Amniotic stem cell (primary cell): Measurements from ENCODE around the gene PCDHB2.
"Not testable (repeated sequence)": the region's sequence is repeated elsewhere in the genome, so short reads cannot be mapped to it uniquely, and the experiment has no call there.

Source experiments
- DNase-seq: peaks from one replicate; lab custom pipeline; 2025; lab: John Stamatoyannopoulos, UW

PCDHB2 gene

GRCh38 chr5:141094481-141095262, at the start of gene PCDHB2:
Gene PCDHB2, plus strand, starts transcription at chr5:141094615. Its CDS starts 176 bp downstream, at chr5:141094791.
- no peak for DNase-seq

GRCh38 chr5:141050622-141051520, 43.5 kb upstream of the PCDHB2 start, which contains the start of gene PCDHB1:
Gene PCDHB1, plus strand, starts transcription at chr5:141051374. Its CDS starts 97 bp downstream, at chr5:141051471.
- DNase-seq, result no peak

DNA sequence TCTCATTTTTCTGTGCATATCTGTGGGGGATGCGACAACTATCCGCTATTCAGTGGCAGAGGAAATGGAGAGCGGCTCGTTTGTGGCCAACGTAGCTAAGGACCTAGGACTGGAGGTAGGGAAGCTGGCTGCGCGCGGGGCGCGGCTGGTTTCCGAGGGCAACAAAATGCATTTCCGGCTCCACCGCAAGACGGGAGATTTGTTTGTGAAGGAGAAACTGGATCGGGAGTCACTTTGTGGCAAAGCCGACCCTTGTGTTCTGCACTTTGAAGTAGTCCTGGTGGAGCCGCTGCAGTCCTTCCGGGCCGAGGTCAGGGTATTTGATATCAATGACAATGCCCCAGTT, 42.9 kb upstream of the PCDHB2 start:
- no peak for DNase-seq

GRCh38 chr5:141077826-141078225, 16.6 kb upstream of the PCDHB2 start:
- no peak for DNase-seq

- DNase-seq, result no peak
Measured at GRCh38 chr5:141082228-141082627, 12.2 kb upstream of the PCDHB2 start.

GRCh38 chr5:141084487-141084989, 9.9 kb upstream of the PCDHB2 start:
- DNase-seq, result no peak

DNA sequence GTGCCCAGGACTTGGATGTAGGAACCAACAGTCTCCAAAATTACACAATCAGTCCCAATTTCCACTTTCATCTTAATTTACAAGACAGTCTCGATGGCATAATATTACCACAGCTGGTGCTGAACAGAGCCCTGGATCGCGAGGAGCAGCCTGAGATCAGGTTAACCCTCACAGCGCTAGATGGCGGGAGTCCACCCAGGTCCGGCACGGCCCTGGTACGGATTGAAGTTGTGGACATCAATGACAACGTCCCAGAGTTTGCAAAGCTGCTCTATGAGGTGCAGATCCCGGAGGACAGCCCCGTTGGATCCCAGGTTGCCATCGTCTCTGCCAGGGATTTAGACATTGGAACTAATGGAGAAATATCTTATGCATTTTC, 837 bp downstream of the PCDHB2 start:
- DNase-seq, result no peak

DNA sequence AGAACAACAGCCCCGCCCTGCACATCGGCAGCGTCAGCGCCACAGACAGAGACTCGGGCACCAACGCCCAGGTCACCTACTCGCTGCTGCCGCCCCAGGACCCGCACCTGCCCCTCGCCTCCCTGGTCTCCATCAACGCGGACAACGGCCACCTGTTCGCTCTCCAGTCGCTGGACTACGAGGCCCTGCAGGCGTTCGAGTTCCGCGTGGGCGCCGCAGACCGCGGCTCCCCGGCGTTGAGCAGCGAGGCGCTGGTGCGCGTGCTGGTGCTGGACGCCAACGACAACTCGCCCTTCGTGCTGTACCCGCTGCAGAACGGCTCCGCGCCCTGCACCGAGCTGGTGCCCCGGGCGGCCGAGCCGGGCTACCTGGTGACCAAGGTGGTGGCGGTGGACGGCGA, 1.8 kb downstream of the PCDHB2 start:
- DNase-seq, result not testable (repeated sequence)

- DNase-seq, result not testable (repeated sequence)
Measured at GRCh38 chr5:141096586-141096985, 2.2 kb downstream of the PCDHB2 start.

- no peak for DNase-seq
Measured at GRCh38 chr5:141100243-141100805, 5.9 kb downstream of the PCDHB2 start, which contains the start of gene PCDHB3. Gene PCDHB3, plus strand, starts transcription at chr5:141100473. Its CDS starts 177 bp downstream, at chr5:141100650.

DNA sequence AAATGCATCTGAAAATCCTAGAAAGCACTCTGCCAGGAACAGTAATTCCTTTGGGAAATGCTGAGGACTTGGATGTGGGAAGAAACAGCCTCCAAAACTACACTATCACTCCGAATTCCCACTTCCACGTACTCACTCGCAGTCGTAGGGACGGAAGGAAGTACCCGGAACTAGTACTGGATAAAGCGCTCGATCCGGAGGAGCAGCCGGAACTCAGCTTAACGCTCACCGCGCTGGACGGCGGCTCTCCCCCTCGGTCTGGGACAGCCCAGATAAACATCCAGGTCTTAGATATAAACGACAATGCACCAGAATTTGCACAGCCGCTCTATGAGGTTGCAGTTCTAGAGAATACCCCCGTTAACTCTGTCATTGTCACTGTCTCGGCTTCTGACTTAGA, 6.6 kb downstream of the PCDHB2 start:
- no peak for DNase-seq

DNA sequence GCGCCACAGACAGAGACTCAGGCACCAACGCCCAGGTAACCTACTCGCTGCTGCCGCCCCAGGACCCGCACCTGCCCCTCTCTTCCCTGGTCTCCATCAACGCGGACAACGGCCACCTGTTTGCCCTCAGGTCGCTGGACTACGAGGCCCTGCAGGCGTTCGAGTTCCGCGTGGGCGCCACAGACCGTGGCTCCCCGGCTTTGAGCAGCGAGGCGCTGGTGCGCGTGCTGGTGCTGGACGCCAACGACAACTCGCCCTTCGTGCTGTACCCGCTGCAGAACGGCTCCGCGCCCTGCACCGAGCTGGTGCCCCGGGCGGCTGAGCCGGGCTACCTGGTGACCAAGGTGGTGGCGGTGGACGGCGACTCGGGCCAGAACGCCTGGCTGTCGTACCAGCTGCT, 7.7 kb downstream of the PCDHB2 start:
- DNase-seq, result not testable (repeated sequence)

DNA sequence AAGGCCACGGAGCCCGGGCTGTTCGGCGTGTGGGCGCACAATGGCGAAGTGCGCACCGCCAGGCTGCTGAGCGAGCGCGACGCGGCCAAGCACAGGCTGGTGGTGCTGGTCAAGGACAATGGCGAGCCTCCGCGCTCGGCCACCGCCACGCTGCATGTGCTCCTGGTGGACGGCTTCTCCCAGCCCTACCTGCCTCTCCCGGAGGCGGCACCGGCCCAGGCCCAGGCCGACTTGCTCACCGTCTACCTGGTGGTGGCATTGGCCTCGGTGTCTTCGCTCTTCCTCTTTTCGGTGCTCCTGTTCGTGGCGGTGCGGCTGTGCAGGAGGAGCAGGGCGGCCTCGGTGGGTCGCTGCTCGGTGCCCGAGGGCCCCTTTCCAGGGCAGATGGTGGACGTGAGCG, 8.1 kb downstream of the PCDHB2 start:
- not testable (repeated sequence) for DNase-seq

DNA sequence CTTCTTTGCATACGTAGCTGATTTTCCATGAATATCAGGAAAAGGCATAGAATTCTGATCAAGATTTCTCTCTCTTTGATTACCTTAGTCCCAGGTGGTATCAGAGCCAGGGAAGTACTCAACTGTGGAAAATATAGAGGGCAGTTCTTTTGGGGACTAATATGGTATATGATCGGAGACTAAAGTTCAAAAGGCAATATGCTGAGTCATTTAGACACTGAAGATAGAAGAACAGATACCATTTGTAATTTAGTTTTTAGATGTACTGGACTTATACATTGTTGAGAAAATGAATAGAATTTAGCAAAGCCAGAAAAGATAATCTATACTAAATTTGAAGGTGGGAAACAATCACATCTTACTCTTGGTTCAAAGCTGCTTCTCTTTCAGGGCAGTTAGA, 10.9 kb downstream of the PCDHB2 start:
- DNase-seq, result no peak

DNA sequence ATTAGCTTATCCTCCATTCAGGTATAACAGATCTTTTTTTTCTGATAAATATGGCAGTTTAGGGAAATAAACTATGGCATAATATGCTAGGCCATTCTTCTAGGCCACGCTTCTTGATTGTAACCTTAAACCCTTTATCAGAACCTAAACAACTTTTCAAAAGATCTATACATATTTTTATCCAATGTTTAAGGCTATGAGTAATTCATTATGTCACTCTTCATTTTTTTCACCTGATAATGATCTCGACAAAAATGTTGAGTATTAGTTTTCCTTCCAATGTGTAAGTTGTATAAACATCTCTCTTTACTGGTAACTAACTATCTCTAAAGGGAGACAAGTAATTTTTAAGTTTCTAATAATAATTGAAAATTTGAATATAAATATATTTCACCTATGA, 24.8 kb downstream of the PCDHB2 start:
- no peak for DNase-seq

GRCh38 chr5:141121563-141121962, 27.1 kb downstream of the PCDHB2 start, which contains the start of gene PCDHB4:
Gene PCDHB4, plus strand, starts transcription at chr5:141121818. Its CDS starts 181 bp downstream, at chr5:141121999.
- DNase-seq, result no peak

GRCh38 chr5:141121985-141122384, 27.6 kb downstream of the PCDHB2 start:
- DNase-seq, result no peak

- DNase-seq, result not testable (repeated sequence)
Measured at GRCh38 chr5:141123396-141124135, 29.2 kb downstream of the PCDHB2 start.

DNA sequence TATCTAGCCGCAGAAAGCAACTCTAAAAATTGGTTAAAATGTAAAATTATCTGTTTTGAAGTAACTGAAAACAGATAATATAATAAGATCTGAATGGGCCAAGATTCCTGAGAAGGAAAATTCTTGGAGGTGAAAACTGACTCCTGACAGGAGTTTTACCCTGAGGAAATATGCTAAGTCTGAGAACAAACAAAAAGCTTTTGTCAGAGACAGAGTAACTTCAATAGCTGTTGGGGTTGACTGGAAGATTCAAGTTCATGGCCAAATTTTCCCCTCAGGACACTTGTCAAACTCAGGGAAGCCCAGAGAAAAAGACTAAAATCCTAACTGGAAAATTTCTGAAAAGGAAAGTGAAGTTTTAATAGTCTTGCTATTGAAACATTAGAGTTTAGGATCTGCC, 32.9 kb downstream of the PCDHB2 start:
- DNase-seq, result no peak

- no peak for DNase-seq
Measured at GRCh38 chr5:141135030-141135717, 40.8 kb downstream of the PCDHB2 start, which contains the start of gene PCDHB5. Gene PCDHB5, plus strand, starts transcription at chr5:141135206. Its CDS starts 229 bp downstream, at chr5:141135435.
